GM18502 (cell line): ENCODE data around the gene PLSCR4.
"Not testable (repeated sequence)": the region's sequence is repeated elsewhere in the genome, so short reads cannot be mapped to it uniquely, and the experiment has no call there.

Source experiments
- ATAC-seq: cut with Tn5 transposase; IDR thresholded peaks from one replicate; pipeline ENCODE4 v1.9.1; 2021; ENCODE audit warnings: mild to moderate bottlenecking; ENCODE audit not compliant: unreplicated experiment, poor library complexity

Gene PLSCR4

GRCh38 chr3:146249921-146250320 lies 984 bp downstream of the PLSCR4 start:
- no peak for ATAC-seq

- no peak for ATAC-seq
Measured at GRCh38 chr3:146247911-146248310, 3.0 kb downstream of the PLSCR4 start.

- no peak for ATAC-seq
Measured at GRCh38 chr3:146246526-146246925, 4.4 kb downstream of the PLSCR4 start.

DNA sequence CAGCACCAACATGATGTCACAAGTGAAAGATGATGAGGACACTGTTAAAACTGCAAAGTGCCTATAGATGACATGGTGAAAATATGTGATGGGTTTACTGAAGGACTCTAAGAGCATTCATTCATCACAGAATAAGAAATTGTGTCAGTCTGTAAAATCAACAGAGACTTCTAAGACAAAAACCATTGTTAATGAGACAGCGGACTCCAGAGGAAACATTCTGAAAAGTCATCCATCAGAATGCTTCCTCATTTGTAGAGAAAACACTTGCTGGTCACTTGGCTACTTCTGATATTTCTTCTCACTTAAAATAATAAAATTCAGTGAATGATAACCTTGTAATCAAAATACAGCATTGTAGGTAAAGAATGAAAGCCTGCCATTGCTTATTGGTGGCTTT lies 7.3 kb downstream of the PLSCR4 start:
- ATAC-seq, result no peak

- no peak for ATAC-seq
Measured at GRCh38 chr3:146241523-146242240, 9.2 kb downstream of the PLSCR4 start.

DNA sequence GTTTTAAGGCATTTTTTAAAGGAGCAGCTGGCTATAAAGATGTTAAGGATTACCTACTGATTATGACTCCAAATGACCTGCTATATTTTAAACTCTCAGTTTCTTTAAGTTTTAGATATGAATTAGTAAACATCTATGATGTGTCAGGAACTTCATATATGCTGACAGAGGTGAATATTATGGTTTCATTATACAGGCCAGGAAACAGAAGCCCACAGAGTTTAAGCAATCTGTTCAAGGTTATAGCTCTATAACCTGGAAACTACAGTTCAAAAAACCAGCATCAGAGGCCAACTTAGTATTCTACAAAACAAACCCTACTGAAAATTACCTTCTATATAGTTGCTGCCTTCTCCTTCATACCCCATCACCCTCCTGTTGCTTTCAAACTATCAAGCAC lies 17.4 kb downstream of the PLSCR4 start:
- no peak for ATAC-seq

- ATAC-seq, result no peak
Measured at GRCh38 chr3:146227486-146227885, 23.4 kb downstream of the PLSCR4 start.

DNA sequence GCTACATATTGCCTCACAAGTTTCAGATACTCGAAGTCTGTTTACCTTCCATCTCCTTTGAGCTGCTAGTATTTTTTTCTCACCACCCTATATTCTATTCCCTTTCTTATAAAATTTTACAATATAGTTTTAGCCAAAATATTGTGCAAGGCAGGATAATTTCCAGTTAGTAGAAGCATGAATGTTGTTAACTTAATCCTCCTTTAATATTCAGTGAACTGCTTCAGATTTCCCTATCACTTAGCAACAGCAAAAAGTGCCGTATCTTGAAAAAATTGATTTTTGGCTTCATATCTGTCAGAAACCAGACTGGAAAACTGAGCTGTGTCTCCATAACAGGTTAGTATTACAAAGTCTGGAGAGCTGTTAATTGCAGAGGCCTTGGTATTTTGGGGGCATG lies 24.0 kb downstream of the PLSCR4 start:
- no peak for ATAC-seq

- not testable (repeated sequence) for ATAC-seq
Measured at GRCh38 chr3:146225458-146225857, 25.4 kb downstream of the PLSCR4 start.

DNA sequence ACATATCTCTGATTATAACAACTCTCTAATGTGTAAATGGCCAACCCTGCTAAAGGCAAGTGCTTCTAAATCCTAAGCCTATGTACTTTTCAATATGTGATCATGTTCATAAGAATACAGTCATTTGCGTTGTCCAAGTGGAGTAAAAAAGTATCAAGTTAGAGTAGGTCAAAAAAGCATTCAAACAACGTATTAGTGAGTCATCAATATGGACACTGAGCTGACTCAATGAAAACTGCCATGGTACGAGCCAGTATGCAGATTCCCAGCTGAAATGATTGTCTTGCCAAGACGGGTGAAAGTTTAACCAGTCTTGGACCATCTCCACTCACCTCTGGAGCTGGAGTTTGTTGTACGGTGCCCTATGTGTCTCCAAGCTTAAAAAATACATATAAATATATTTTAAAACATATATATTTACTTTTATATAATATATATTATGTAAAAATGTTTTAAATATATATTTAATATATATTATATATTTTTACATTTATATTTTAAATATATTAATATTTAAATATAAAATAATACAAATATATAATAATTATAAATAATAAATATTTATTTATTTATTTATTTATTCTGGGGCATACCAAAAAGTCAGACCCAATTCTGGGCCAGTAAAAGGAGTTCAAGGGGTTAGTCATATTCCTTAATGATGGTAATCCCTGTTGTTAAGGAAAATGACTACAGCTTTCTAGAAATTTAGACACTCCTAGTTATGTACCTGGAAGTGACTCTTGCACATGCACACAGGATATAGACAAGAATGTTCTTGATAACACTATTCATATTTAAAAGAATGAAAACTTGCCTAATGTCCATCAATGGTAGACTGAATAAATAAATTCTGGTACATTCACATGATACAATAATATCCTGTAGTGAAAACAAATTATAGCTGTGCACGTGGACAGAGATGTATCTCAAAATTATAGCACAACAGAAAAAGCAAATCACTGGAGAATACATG lies 27.2 kb downstream of the PLSCR4 start:
- no peak for ATAC-seq

DNA sequence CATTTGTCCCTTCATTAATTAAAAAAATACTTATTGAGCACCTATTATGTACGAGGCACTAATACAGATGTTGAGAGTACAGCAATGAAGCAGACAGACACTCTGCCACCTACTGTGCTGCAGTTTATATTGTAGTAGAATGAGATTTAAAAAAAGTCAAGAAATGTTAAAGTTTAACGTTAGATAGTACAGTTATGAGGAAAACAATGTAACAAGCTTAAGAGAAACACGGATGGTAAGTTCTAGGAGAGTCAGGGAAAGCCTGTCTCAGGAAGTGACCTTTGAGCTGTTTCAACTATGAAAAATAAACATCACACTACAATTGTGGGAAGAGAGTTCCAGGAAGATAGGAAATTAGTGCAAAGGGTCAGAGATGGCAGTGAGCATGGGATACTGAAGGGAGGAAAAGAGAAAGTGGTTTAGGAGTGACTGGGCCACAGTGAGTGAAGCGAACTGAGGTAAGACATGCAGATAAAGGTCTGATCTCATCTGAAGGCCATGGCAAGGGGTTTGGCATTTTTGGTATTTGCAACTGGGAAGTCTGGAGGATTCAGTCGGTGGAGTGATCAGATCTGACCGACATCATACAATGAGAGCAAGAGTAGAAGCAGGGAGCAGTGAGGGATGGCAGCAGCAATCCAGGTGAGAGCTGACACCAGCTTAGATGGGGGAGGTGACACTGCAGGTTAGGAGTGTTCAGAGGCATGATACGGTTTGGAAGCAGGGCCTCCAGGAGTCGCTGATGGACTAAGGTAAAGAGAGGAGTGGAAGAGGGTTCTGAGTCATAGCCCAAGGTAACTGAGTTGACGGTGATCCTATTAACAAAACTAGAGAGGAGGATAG lies 28.5 kb downstream of the PLSCR4 start:
- no peak for ATAC-seq

DNA sequence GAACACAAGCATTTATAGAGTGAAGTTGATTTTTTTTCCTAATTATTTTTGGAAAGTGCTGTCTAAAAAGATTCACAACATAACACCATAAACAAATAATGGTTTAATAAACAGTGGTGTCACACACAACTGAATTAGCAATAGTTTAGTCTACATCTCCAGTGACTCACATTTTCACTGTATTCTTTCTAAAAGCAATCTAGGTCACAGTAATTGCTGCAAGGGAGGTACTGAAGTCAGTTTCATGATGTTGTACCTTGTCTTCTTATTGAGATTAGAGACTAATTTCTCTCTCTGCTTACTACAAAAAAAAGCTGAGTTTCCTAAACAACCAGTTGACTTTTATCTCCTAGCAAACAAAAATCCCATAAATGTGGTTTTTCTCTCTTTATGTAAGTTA lies 29.6 kb downstream of the PLSCR4 start:
- ATAC-seq, result no peak

- peak; percentile 62 for ATAC-seq
Measured at GRCh38 chr3:146218880-146219866, 31.7 kb downstream of the PLSCR4 start.

DNA sequence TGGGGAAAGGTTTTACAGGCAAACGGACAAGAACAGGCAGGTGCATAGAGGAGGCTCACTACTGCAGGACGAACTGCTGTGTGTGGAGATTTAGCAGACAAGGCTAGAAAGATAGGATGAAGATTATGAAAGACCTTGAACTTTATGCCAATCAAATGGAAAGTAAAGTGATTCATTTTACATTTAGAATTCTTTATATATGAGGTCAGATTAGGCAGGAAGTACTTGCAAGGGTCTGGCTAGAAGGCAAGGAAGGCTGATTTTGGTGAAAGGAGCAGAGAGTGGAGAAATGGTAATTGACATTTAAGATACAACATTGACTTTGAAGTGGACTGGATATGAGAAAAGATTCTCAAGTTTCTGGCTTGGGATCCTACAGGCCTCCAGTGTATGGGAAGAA lies 33.6 kb downstream of the PLSCR4 start:
- no peak for ATAC-seq

DNA sequence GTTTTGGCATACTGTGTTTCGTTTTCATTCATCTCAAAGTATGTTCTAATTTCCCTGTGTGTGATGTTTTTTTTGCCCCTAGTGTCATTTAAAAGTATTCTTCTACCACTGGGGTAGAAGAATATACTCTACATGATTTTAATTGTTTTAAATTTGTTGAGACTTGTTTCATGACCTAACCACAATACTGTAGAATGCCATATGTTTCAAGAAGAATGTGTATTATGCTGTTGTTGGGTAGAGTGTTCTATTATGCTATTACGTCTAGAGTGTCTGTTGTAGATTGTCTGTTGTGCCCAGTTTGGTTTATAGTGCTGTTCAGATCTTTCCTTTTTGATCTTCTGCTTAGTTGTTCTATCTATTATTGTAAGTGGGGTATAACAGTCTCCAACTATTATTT lies 36.4 kb downstream of the PLSCR4 start:
- ATAC-seq, result no peak

DNA sequence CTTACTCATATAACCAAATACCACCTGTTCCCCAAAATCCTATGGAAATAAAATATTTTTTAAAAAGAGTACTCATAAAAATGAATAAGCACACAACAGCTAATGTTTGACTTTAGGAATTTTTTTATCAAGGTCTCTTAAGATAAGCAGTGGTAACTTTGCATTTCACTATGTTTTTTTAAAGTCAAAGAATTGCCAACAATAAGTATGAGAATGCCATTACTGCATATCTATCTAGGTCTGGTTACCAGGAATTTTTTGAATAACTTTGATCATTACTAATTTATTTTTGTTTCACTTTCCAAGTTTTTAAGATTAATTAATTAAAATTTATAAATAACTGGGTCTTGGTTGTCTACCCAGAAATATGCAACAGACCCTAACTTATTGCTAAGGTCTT lies 41.5 kb downstream of the PLSCR4 start:
- no peak for ATAC-seq

GRCh38 chr3:146203776-146204175 lies 47.1 kb downstream of the PLSCR4 start:
- ATAC-seq, result no peak

- ATAC-seq, result no peak
Measured at GRCh38 chr3:146200461-146201220, 50.3 kb downstream of the PLSCR4 start.

- ATAC-seq, result no peak
Measured at GRCh38 chr3:146199762-146200161, 51.1 kb downstream of the PLSCR4 start.
